Stimulated activated naive CD8-positive, alpha-beta T cell treated with anti-CD3 and anti-CD28 coated beads, Interleukin-15, amount 100 ng/mL, for 72 hours (primary cell): ENCODE measurements around the gene FOCAD.
"Not testable (repeated sequence)": the region's sequence is repeated elsewhere in the genome, so short reads cannot be mapped to it uniquely, and the experiment has no call there.

Experiments
- ATAC-seq: fragments of 150-1000 bp; cut with Tn5 transposase; 2 replicates; pipeline ENCODE4 v1.10.0; 2021; ENCODE audit warnings: mild to moderate bottlenecking, moderate library complexity
- DNase-seq, 2 donors: peaks; one replicate each; pipeline ENCODE4 v3.0.0; 2021 to 2022
- H3K27ac Mint-ChIP-seq, 2 donors: one replicate each; pipeline ENCODE4 v1.8.0; 2022; ENCODE audit warnings: mild to moderate bottlenecking in 2 of 2, mixed read lengths in 2 of 2, moderate library complexity in 2 of 2
- H3K27me3 Mint-ChIP-seq: one replicate; pipeline ENCODE4 v1.8.0; 2022; ENCODE audit warnings: mixed read lengths
- H3K4me1 Mint-ChIP-seq: one replicate; pipeline ENCODE4 v1.8.0; 2022; ENCODE audit warnings: mild to moderate bottlenecking, mixed read lengths
- H3K4me3 Mint-ChIP-seq, 2 donors: one replicate each; pipeline ENCODE4 v1.8.0; 2022; ENCODE audit warnings: mild to moderate bottlenecking in 2 of 2, mixed read lengths in 2 of 2, moderate library complexity in 1 of 2
- H3K9me3 Mint-ChIP-seq, 2 donors: one replicate each; pipeline ENCODE4 v1.8.0; 2022; ENCODE audit warnings: mixed read lengths in 2 of 2

FOCAD gene

GRCh38 chr9:20663133-20663532 lies 20.9 kb upstream of the FOCAD start:
- DNase-seq (no peak), ATAC-seq (no peak)
- no peaks in the 10 kb centered on the region for H3K27me3 Mint-ChIP-seq
- H3K4me3 Mint-ChIP-seq, result no peak overlapping the region
- H3K27ac Mint-ChIP-seq, result no peak overlapping the region
- H3K4me1 Mint-ChIP-seq, result no peaks in the 10 kb centered on the region
- H3K9me3 Mint-ChIP-seq, result no peaks in the 10 kb centered on the region

GRCh38 chr9:20664501-20664900 lies 19.6 kb upstream of the FOCAD start:
- no peaks in the 10 kb centered on the region for H3K4me1 Mint-ChIP-seq
- ATAC-seq (no peak), DNase-seq (no peak)
- H3K27ac Mint-ChIP-seq, result no peak overlapping the region
- no peaks in the 10 kb centered on the region for H3K9me3 Mint-ChIP-seq
- no peak overlapping the region for H3K4me3 Mint-ChIP-seq
- no peaks in the 10 kb centered on the region for H3K27me3 Mint-ChIP-seq

DNA sequence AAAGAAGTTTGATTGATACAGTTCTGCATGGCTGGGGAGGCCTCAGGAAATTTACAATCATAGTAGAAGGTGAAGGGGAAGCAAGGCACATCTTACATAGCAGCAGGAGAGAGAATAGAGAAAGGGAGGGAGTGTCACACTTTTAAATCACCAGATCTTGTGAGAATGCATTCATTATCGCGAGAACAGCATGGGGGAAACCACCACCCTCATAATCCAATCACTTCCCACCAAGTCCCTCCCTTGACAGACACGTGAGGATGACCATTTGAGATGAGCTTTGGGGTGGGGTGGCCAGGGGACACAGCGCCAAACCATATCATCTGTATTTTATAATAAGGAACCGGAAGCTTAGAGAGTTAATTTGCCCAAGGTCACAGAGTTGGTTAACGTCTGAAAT lies 13.7 kb upstream of the FOCAD start:
- no peak overlapping the region for H3K27ac Mint-ChIP-seq
- no peaks in the 10 kb centered on the region for H3K4me1 Mint-ChIP-seq
- no peak overlapping the region for H3K4me3 Mint-ChIP-seq
- no peaks in the 10 kb centered on the region for H3K9me3 Mint-ChIP-seq
- no peaks in the 10 kb centered on the region for H3K27me3 Mint-ChIP-seq
- no peak for ATAC-seq
- DNase-seq, result no peak

DNA sequence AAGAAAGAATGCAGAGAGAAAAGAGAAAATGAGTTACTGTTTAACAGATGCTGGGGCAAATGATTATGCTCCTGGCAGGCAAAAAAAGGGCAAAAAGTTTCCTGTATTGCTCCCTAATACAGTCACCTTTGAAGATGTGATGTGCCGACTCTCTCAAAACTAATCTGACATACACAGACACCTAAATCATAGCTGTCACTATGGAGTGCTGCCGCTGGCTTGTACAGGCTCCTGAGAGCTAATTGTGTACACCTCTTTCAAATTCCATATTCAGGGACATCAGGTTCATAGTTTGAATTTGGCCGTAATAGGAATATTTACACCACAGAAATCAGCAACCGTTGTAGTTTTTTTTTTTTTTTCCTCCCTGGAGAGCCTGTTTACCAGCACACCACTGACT lies 12.4 kb upstream of the FOCAD start:
- no peak overlapping the region for H3K27ac Mint-ChIP-seq
- no peak overlapping the region for H3K4me3 Mint-ChIP-seq
- ATAC-seq, result no peak
- H3K9me3 Mint-ChIP-seq, result no peaks in the 10 kb centered on the region
- no peak for DNase-seq
- H3K27me3 Mint-ChIP-seq, result no peaks in the 10 kb centered on the region
- H3K4me1 Mint-ChIP-seq, result no peaks in the 10 kb centered on the region

- H3K4me3 Mint-ChIP-seq, H3K27me3 Mint-ChIP-seq, DNase-seq, H3K4me1 Mint-ChIP-seq, ATAC-seq, H3K9me3 Mint-ChIP-seq, H3K27ac Mint-ChIP-seq: not testable (repeated sequence)
These were observed 10.5 kb upstream of the FOCAD start for GRCh38 chr9:20673537-20673936.

GRCh38 chr9:20681467-20681866 lies 2.6 kb upstream of the FOCAD start:
- no peak for ATAC-seq
- H3K9me3 Mint-ChIP-seq, result no peaks in the 10 kb centered on the region
- DNase-seq, result no peak
- H3K4me3 Mint-ChIP-seq, result no peak overlapping the region
- H3K27ac Mint-ChIP-seq, result no peak overlapping the region
- H3K4me1 Mint-ChIP-seq, result peaks cover 26% of the 10 kb centered on the region
- H3K27me3 Mint-ChIP-seq, result no peaks in the 10 kb centered on the region

DNA sequence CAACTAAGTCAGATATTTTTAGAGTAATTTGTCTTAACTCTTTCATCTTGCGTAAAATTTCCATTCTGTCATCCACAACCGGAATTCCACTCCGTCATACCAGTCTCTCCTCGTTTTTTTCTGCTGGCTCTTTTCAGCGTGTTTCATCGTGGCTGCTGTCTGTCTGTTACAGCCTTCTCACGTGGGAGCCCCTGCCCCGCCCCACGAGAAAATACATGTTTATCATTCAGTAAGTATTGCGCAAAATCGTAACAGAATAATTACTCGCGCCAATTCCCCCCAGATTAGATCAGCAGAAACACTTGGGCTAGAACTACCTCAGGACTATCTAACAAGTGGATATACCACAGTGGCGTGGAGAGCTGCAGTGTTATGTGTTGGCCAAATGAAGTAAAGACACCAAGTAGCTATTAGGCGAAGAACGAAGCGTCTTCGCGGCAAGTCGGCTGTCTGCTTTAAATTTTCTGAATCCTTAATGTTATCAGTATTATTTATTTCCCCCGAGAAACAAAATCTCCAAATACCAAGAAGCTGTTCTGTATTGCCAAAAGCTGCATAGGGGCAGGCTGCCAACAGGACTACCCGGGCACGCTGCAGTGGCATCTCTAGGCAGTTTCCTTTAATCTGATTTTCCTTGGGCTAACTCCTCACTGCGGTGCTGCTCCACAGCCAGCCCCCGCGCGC lies 566 bp upstream of the FOCAD start:
- H3K27me3 Mint-ChIP-seq, result no peaks in the 10 kb centered on the region
- ATAC-seq (peak; percentile 22), DNase-seq (peak in 1 of 2 donors; percentile 31)
- H3K9me3 Mint-ChIP-seq, result no peaks in the 10 kb centered on the region
- peak overlapping the region in 1 of 2 donors; percentile 1 for H3K27ac Mint-ChIP-seq
- H3K4me1 Mint-ChIP-seq, result peaks cover 26% of the 10 kb centered on the region
- H3K4me3 Mint-ChIP-seq, result peak overlapping the region; percentile 85 to 86

DNA sequence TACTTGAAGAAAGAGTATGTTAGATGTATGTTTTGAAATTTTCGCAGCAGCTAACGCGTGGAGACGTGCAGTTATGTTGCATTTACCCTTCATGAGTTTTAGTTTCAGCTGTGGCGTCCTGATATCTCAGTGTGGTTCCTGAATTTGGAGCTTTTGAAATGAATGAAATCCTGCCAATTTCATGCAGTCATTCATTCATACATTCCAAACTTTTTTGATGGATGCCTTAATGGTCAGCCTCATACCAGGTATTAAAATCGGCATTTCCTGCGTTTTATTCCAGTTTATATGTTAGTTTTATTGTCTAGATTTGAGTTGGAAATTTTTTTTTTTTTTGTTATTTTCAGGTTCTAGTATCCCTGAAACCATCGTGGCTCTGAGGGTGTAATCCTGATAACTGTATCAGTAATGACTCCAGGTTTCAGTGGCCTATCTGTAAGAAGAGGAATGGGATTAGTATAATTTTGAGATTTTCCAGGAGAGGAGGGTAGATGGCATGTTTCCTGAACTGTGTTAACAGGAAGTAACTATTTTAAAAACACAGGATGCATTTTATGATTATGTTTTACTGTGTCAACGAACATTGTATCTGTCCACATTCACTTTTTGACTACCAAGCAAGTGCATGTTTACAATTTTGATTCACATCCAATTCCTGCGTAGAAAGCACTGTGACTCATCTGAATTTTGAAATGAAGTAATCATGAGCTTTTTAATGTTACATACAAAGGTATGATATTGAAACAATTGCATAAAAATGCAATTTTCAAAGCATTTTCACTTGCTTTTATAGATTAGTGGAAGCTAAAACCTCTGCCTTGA lies 1.0 kb downstream of the FOCAD start:
- H3K4me1 Mint-ChIP-seq, result peaks cover 15% of the 10 kb centered on the region
- no peak for ATAC-seq
- H3K27ac Mint-ChIP-seq, result peak overlapping the region; percentile 34 to 65
- H3K9me3 Mint-ChIP-seq, result no peaks in the 10 kb centered on the region
- no peak for DNase-seq
- H3K27me3 Mint-ChIP-seq, result no peaks in the 10 kb centered on the region
- peak overlapping the region; percentile 85 to 86 for H3K4me3 Mint-ChIP-seq

GRCh38 chr9:20685769-20686168 lies 1.7 kb downstream of the FOCAD start:
- Mint-ChIP-seq H3K4me3 (no peak overlapping the region), H3K4me1 (peaks cover 15% of the 10 kb centered on the region)

GRCh38 chr9:20689833-20690232 lies 5.8 kb downstream of the FOCAD start:
- Mint-ChIP-seq H3K9me3 (no peaks in the 10 kb centered on the region), H3K27me3 (no peaks in the 10 kb centered on the region)

More at GRCh38 chr9:20685769-20686168, 1.7 kb downstream of the FOCAD start:
- ATAC-seq (no peak), DNase-seq (no peak)
- Mint-ChIP-seq H3K27me3 (no peaks in the 10 kb centered on the region), H3K9me3 (no peaks in the 10 kb centered on the region), H3K27ac (no peak overlapping the region)

GRCh38 chr9:20692554-20692953 lies 8.5 kb downstream of the FOCAD start:
- no peak for DNase-seq
- Mint-ChIP-seq H3K4me3 (no peak overlapping the region), H3K27me3 (no peaks in the 10 kb centered on the region), H3K27ac (no peak overlapping the region), H3K4me1 (no peaks in the 10 kb centered on the region), H3K9me3 (no peaks in the 10 kb centered on the region)
- no peak for ATAC-seq

More at GRCh38 chr9:20689833-20690232, 5.8 kb downstream of the FOCAD start:
- H3K27ac Mint-ChIP-seq, result no peak overlapping the region
- ATAC-seq, result no peak
- no peak overlapping the region for H3K4me3 Mint-ChIP-seq
- H3K4me1 Mint-ChIP-seq, result peaks cover 6% of the 10 kb centered on the region
- no peak for DNase-seq

- H3K9me3 Mint-ChIP-seq, result no peaks in the 10 kb centered on the region
- ATAC-seq, result no peak
- H3K4me1 Mint-ChIP-seq, result no peaks in the 10 kb centered on the region
- no peaks in the 10 kb centered on the region for H3K27me3 Mint-ChIP-seq
- H3K4me3 Mint-ChIP-seq, result no peak overlapping the region
- H3K27ac Mint-ChIP-seq, result no peak overlapping the region
- DNase-seq, result no peak
These were observed 9.0 kb downstream of the FOCAD start for GRCh38 chr9:20693068-20693467.

GRCh38 chr9:20694248-20694647 lies 10.2 kb downstream of the FOCAD start:
- Mint-ChIP-seq H3K27me3 (no peaks in the 10 kb centered on the region), H3K4me3 (no peak overlapping the region), H3K9me3 (no peaks in the 10 kb centered on the region), H3K27ac (no peak overlapping the region), H3K4me1 (peaks cover 6% of the 10 kb centered on the region)
- ATAC-seq, result no peak
- DNase-seq, result no peak

GRCh38 chr9:20697021-20697719 lies 13.1 kb downstream of the FOCAD start:
- Mint-ChIP-seq H3K27me3 (no peaks in the 10 kb centered on the region), H3K27ac (no peak overlapping the region), H3K4me1 (peaks cover 6% of the 10 kb centered on the region), H3K4me3 (no peak overlapping the region), H3K9me3 (no peaks in the 10 kb centered on the region)
- no peak for DNase-seq
- no peak for ATAC-seq

- Mint-ChIP-seq H3K27ac (no peak overlapping the region), H3K4me1 (peaks cover 6% of the 10 kb centered on the region), H3K4me3 (no peak overlapping the region), H3K27me3 (no peaks in the 10 kb centered on the region), H3K9me3 (no peaks in the 10 kb centered on the region)
- DNase-seq, result no peak
- no peak for ATAC-seq
These were observed 14.7 kb downstream of the FOCAD start for GRCh38 chr9:20698782-20699181.

DNA sequence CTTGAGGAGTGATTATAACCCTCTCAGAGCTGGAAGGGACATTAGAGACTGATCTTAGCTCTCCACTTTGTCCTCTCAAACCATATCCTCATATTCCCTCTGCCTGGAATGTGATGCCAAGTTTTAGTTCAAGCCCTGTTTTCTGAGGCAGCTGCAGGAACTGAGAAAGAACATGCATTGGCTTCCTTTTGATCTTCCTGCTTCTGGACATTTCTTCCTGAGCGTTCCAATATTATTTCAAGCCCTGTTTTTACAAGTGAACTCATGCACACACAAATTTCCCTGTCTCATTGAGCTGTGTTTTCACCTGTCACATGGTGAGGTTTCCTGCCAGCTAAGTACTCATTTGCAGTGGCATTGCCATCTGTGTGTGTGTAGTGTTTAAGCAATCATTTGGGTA lies 17.0 kb downstream of the FOCAD start:
- no peak overlapping the region for H3K27ac Mint-ChIP-seq
- no peaks in the 10 kb centered on the region for H3K9me3 Mint-ChIP-seq
- no peaks in the 10 kb centered on the region for H3K27me3 Mint-ChIP-seq
- DNase-seq (no peak), ATAC-seq (no peak)
- peaks cover 6% of the 10 kb centered on the region for H3K4me1 Mint-ChIP-seq
- no peak overlapping the region for H3K4me3 Mint-ChIP-seq
